ENCODE results near the gene AQP10. TPM values are rescaled to one million over a fixed set of nuclear protein-coding genes. Genes with fewer than 3 reads are reported as not detected.
"Not testable (repeated sequence)": the region's sequence is repeated elsewhere in the genome, so short reads cannot be mapped to it uniquely, and the experiment has no call there.

AQP10 gene
- total and polyA plus RNA-seq, 2 of the 4 experiments (the other 2 are of a cell fraction), result not detected

- H3K4me1 ChIP-seq (ENCODE audit: control insufficient read depth, insufficient read depth, low read length); intact Hi-C loops (cut with micrococcal nuclease); H3K4ac ChIP-seq (ENCODE audit: low read depth, low read length); H4K20me1 ChIP-seq (ENCODE audit: insufficient read depth, low read length); H3K18ac ChIP-seq (ENCODE audit: low read depth, low read length); H3K9ac ChIP-seq (ENCODE audit: low read depth, low read length); H2BK15ac ChIP-seq (ENCODE audit: low read depth, low read length); ATAC-seq (ENCODE audit: low read depth); in situ Hi-C loops (cut with MboI; ENCODE audit: low sequenced_read_pairs); H2AFZ ChIP-seq (replicated peaks; ENCODE audit: low read length, poor library complexity); dilution Hi-C loops (cut with HindIII; ENCODE audit: low sequenced_read_pairs, unreplicated experiment); H2AK9ac ChIP-seq (replicated peaks; ENCODE audit: low read depth, low read length, poor library complexity); H3K23ac ChIP-seq (ENCODE audit: low read depth, low read length); H4K8ac ChIP-seq (ENCODE audit: low read depth in 2 of 2, low read length in 2 of 2); H3K36me3 ChIP-seq (ENCODE audit: control insufficient read depth, insufficient read depth, low read length); H2AK5ac ChIP-seq (ENCODE audit: low read depth, low read length); H4K5ac ChIP-seq (ENCODE audit: low read depth, low read length); H2BK20ac ChIP-seq (ENCODE audit: low read depth, low read length); DNase-seq; H4K91ac ChIP-seq (ENCODE audit: insufficient read depth, low read depth, low read length); H3K56ac ChIP-seq (ENCODE audit: extremely low read depth, insufficient read depth, low read length); H3K14ac ChIP-seq (replicated peaks; ENCODE audit: low read depth, low read length); H3K4me3 ChIP-seq (ENCODE audit: insufficient read depth, low read depth, low read length); H3K9me1 ChIP-seq (ENCODE audit: insufficient read depth, low read length); CTCF ChIA-PET; POLR2A ChIA-PET (ENCODE audit: unreplicated experiment); BruUV-seq (replicated peaks); H3K9me3 ChIP-seq (ENCODE audit: control insufficient read depth, insufficient read depth, low read length); H3K4me2 ChIP-seq (ENCODE audit: low read depth, low read length); H2BK120ac ChIP-seq (ENCODE audit: low read depth, low read length); H2BK5ac ChIP-seq (ENCODE audit: low read depth, low read length, poor library complexity, severe bottlenecking); H3K27ac ChIP-seq (ENCODE audit: insufficient read depth, low read length): not testable (repeated sequence)
- Histone ChIP-seq H3K27me3 (ENCODE audit: control insufficient read depth, insufficient read depth, low read length) (peaks cover 17% of the 10 kb centered on the region; the same call in 1 of the 2 replicates), H3K79me1 (ENCODE audit: low read depth in 1 of 2, low read length in 2 of 2) (peaks cover 4 to 14% of the 10 kb centered on the region in 2 experiments; a peak in 3 of 4 replicates)
Measured at GRCh38 chr1:154321609-154321934, 679 bp downstream of the AQP10 start.

Measured in IMR-90 (cell line).